HepG2 (cell line): ENCODE results near the gene VPS26B. TPM values are rescaled to one million over a fixed set of nuclear protein-coding genes. Genes with fewer than 3 reads are reported as not detected.
A peak's percentile ranks its signal among the peaks of the same experiment; 100 is the strongest.

Experiments
- ARNTL ChIP-seq: sonication (generic); formaldehyde crosslinking; IDR thresholded peaks from 2 replicates; pipeline ENCODE4 v1.4.0; 2020; ENCODE audit warnings: mild to moderate bottlenecking, missing genetic modification reagents
- CENPT ChIP-seq: sonication (generic); formaldehyde crosslinking; IDR thresholded peaks from 2 replicates; pipeline ENCODE4 v1.8.0; 2022; ENCODE audit warnings: low read depth, mild to moderate bottlenecking, moderate library complexity, missing genetic modification reagents
- DMTF1 ChIP-seq: sonication (generic); formaldehyde crosslinking; IDR thresholded peaks from 2 replicates; pipeline ENCODE4 v1.4.0; 2020; ENCODE audit warnings: mild to moderate bottlenecking, missing genetic modification reagents
- FOXA1 ChIP-seq, 2 experiments: fragments of 450-650 bp in 1 of 2; sonication (generic) in 1 of 2; formaldehyde crosslinking in 1 of 2; IDR thresholded peaks; 2 replicates each; pipeline versions ENCODE4 v1.4.0 to v1.6.1; 2016 to 2020; ENCODE audit warnings: missing genetic modification reagents in 1 of 2
- HOXA5 ChIP-seq: sonication (generic); formaldehyde crosslinking; IDR thresholded peaks from 2 replicates; pipeline ENCODE4 v1.4.0; 2020; ENCODE audit warnings: missing genetic modification reagents
- JDP2 ChIP-seq: sonication (generic); formaldehyde crosslinking; IDR thresholded peaks from 2 replicates; pipeline ENCODE4 v1.8.1; 2022; ENCODE audit warnings: missing genetic modification reagents, borderline replicate concordance
- MYNN ChIP-seq: sonication (generic); formaldehyde crosslinking; IDR thresholded peaks from 2 replicates; pipeline ENCODE4 v1.4.0; 2020; ENCODE audit warnings: mild to moderate bottlenecking, low read depth, missing genetic modification reagents
- PITX1 ChIP-seq: sonication (generic); formaldehyde crosslinking; IDR thresholded peaks from 2 replicates; pipeline ENCODE4 v1.5.1; 2020; ENCODE audit warnings: mild to moderate bottlenecking, missing genetic modification reagents
- RNF2 ChIP-seq: fragments of 450-650 bp; conservative IDR thresholded peaks from 2 replicates; pipeline ENCODE4 v1.6.1; 2016; ENCODE audit warnings: low read depth
- SP5 ChIP-seq: IDR thresholded peaks from 2 replicates; pipeline ENCODE4 v1.6.1; 2016; ENCODE audit warnings: low read depth, borderline replicate concordance
- SRY ChIP-seq: sonication (generic); formaldehyde crosslinking; IDR thresholded peaks from 2 replicates; pipeline ENCODE4 v1.8.0; 2022; ENCODE audit warnings: mild to moderate bottlenecking, missing genetic modification reagents
- TEAD2 ChIP-seq: sonication (generic); formaldehyde crosslinking; IDR thresholded peaks from 2 replicates; pipeline ENCODE4 v1.9.0; 2021; ENCODE audit warnings: missing genetic modification reagents
- ZBED4 ChIP-seq: sonication (generic); formaldehyde crosslinking; IDR thresholded peaks from 2 replicates; pipeline ENCODE4 v1.4.0; 2020; ENCODE audit warnings: missing genetic modification reagents, borderline replicate concordance
- ZBTB26 ChIP-seq: IDR thresholded peaks from 2 replicates; pipeline ENCODE4 v1.6.1; 2016; ENCODE audit warnings: missing compliant biosample characterization, missing genetic modification reagents, borderline replicate concordance
- ZFAT ChIP-seq: sonication (generic); formaldehyde crosslinking; conservative IDR thresholded peaks from 2 replicates; pipeline ENCODE4 v1.8.1; 2023; ENCODE audit warnings: missing genetic modification reagents, inconsistent platforms
- ZNF138 ChIP-seq: sonication (generic); formaldehyde crosslinking; IDR thresholded peaks from 2 replicates; pipeline ENCODE4 v1.5.0; 2020; ENCODE audit warnings: mild to moderate bottlenecking, low read depth, missing genetic modification reagents
- ZNF432 ChIP-seq: sonication (generic); formaldehyde crosslinking; IDR thresholded peaks from 2 replicates; pipeline ENCODE4 v1.5.0; 2020; ENCODE audit warnings: missing genetic modification reagents, mild to moderate bottlenecking, borderline replicate concordance
- ZNF709 ChIP-seq: sonication (generic); formaldehyde crosslinking; IDR thresholded peaks from 2 replicates; pipeline ENCODE4 v1.5.0; 2020; ENCODE audit warnings: mild to moderate bottlenecking, missing genetic modification reagents
- ZNF839 ChIP-seq: sonication (generic); formaldehyde crosslinking; IDR thresholded peaks from 2 replicates; pipeline ENCODE4 v1.4.0; 2020; ENCODE audit warnings: missing genetic modification reagents, mild to moderate bottlenecking, borderline replicate concordance
- polyA plus RNA-seq, 8 experiments: library from polyadenylated mRNA; depleted of rRNA in 3 of 8; stranded (reverse) in 7 of 8; unstranded in 1 of 8; fragments of >200 nt; fragmentation: Illumina TruSeq in 4 of 8; extraction: Trizol in 4 of 8; gene quantifications; 2 replicates each; pipeline versions ENCODE4 v1.2.1 to v1.2.3, GENCODE V29; 2011 to 2016; ENCODE audit warnings: low read depth in 4 of 8, missing spikeins in 1 of 8, mixed read lengths in 1 of 8; ENCODE audit not compliant: insufficient read depth in 1 of 8
- total RNA-seq, 5 experiments: library from RNA; depleted of rRNA; stranded (reverse); fragments of >200 nt; fragmentation: Illumina TruSeq; extraction: Trizol; gene quantifications; 2 replicates each; pipeline ENCODE4 v1.2.3, GENCODE V29; 2016; ENCODE audit warnings: low read depth in 1 of 5

The VPS26B gene
- total and polyA plus RNA-seq, 2 of the 13 experiments (the other 11 are each of a cell fraction or from before 2014, with no cell fraction given), result 20.2 to 23.2 TPM

- TF ChIP-seq FOXA1 (IDR thresholded peaks at IDR 0.05) (no peak), FOXA1 (CRISPR knock-in tag; IDR thresholded peaks at IDR 0.05) (no peak), ZNF709 (peak; percentile 81; the same call in 1 of the 2 replicates), CENPT (CRISPR knock-in tag) (no peak), PITX1 (CRISPR knock-in tag) (peak; percentile 64), ZNF432 (CRISPR knock-in tag) (no peak), RNF2 (peak; percentile 89; the same call in 1 of the 2 replicates), SP5 (peak; percentile 21; the same call in 1 of the 2 replicates), TEAD2 (CRISPR knock-in tag) (no peak), ZFAT (CRISPR knock-in tag) (0 out of 2 replicates have a peak, but pooled peaks have one; percentile 51), ZNF138 (CRISPR knock-in tag) (peak; percentile 72), ARNTL (0 out of 2 replicates have a peak, but pooled peaks have one; percentile 27), DMTF1 (no peak), ZBED4 (CRISPR knock-in tag) (no peak), ZNF839 (CRISPR knock-in tag) (no peak), SRY (CRISPR knock-in tag) (peak; percentile 67; the same call in 1 of the 2 replicates), MYNN (CRISPR knock-in tag) (no peak), JDP2 (no peak), ZBTB26 (CRISPR knock-in tag) (peak; percentile 57; the same call in 1 of the 2 replicates), HOXA5 (CRISPR knock-in tag) (peak; percentile 78)
Measured at GRCh38 chr11:134223836-134224709, at the start of gene VPS26B, which contains the start of gene NCAPD3 (continued).
